Activated CD8-positive, alpha-beta memory T cell treated with anti-CD3 and anti-CD28 coated beads, Interleukin-2, amount 50 U/mL, for 1 hour (primary cell): ENCODE measurements around the gene SLC15A2.

ENCODE experiments used
- DNase-seq: peaks from one replicate; pipeline ENCODE4 v3.0.0-alpha.2; 2020; ENCODE audit errors: extremely low read depth

SLC15A2 gene

DNA sequence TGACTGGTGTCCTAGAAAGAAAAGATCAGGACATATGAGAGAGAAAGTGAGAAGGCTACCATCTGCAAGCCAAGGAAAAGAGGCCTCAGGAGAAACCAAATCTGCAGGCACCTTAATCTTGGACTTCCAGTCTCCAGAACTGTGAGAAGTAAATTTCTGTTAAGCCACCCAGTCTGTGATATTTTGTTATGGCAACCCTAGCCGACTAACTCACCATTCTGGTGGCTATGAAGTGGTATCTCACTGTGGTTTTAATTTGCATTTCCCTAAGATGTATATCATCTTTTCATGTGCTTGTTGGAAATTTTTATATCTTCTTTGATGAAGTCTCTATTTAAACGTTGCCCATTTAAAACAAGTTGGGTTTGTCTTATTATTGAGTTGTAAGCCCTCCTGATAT is 87.3 kb downstream of the SLC15A2 start:
- no peak for DNase-seq

- DNase-seq, result no peak
Observed at GRCh38 chr3:121985846-121986245, 91.6 kb downstream of the SLC15A2 start.

- no peak for DNase-seq
Observed at GRCh38 chr3:121988146-121988545, 93.9 kb downstream of the SLC15A2 start.

DNA sequence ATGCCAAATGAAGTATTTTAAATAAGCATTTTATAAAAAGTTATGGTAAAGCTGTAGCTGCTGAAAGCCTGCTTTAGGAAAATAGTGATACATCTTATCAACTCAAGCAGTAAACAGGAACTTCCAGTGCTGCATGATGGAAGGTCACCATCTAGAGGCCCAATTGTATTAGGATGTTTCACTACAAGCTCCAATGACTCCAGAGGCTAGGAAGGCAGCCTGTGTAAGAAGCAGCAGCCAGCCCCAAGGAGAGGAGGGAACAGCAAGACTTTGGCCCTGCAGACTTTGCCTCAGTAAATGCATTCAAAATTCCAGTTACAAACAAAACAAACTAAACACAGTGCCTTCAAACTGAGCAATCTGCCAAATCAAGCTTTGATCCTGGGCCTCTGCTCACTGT is 95.7 kb downstream of the SLC15A2 start:
- no peak for DNase-seq

- DNase-seq, result no peak
Observed at GRCh38 chr3:121992601-121993560, 98.7 kb downstream of the SLC15A2 start.
